GM10266 (cell line): ENCODE measurements around the gene TFF3.
"Not testable (repeated sequence)": the region's sequence is repeated elsewhere in the genome, so short reads cannot be mapped to it uniquely, and the experiment has no call there.

Source experiments
- DNase-seq: peaks from one replicate; pipeline ENCODE4 v3.0.0; 2012; ENCODE audit errors: extremely low spot score
- TF ChIP-seq, protein P1 (sequence below): IDR thresholded peaks from 2 replicates; pipeline ENCODE4 v1.5.1; 2012; ENCODE audit warnings: mild to moderate bottlenecking, low read depth; ENCODE audit not compliant: control insufficient read depth, insufficient read depth; ENCODE audit errors: missing control alignments

Gene TFF3

DNA sequence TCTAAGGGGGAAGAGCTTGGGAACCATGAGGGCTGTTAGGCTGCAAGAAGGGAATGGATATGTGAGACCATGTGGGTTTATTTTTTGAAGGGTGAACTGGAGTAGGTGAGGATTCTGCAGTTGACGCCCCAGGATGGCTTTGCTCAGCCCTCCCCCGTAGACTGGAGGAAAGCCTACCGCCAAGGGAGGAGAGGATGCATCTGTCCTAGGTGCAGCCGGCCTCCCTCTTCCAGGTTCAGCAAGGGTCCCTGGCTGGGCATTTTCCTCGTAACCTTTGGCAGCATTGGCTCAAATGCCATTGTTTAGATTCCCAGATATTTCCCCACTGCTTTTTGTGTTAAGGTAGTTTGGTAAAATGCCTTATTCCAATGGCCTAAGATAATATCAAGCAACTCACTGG is 16.6 kb downstream of the TFF3 start:
- TF ChIP-seq, protein P1, sequence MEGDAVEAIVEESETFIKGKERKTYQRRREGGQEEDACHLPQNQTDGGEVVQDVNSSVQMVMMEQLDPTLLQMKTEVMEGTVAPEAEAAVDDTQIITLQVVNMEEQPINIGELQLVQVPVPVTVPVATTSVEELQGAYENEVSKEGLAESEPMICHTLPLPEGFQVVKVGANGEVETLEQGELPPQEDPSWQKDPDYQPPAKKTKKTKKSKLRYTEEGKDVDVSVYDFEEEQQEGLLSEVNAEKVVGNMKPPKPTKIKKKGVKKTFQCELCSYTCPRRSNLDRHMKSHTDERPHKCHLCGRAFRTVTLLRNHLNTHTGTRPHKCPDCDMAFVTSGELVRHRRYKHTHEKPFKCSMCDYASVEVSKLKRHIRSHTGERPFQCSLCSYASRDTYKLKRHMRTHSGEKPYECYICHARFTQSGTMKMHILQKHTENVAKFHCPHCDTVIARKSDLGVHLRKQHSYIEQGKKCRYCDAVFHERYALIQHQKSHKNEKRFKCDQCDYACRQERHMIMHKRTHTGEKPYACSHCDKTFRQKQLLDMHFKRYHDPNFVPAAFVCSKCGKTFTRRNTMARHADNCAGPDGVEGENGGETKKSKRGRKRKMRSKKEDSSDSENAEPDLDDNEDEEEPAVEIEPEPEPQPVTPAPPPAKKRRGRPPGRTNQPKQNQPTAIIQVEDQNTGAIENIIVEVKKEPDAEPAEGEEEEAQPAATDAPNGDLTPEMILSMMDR: no peak
- no peak for DNase-seq

DNA sequence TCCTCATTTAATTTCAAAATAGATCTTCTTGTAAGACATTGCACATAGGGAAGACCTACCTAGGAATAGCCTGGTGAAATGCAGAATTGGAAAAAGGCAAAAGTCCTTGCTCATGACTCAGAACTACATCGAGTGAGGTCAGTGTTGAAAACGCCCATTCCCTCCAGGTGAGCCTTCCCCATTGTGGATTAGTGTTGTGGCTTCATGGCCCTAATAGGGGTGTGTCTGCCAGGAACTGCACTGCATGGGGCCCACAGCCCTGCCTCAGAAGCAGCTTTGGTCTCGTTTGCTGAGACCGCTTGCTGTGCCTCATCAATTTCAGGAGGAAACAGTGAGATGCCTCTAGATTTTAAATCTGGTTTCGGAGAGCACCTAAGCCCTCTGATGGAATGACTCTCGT is 17.0 kb downstream of the TFF3 start:
- no peak for DNase-seq
- TF ChIP-seq, protein P1: no peak

DNA sequence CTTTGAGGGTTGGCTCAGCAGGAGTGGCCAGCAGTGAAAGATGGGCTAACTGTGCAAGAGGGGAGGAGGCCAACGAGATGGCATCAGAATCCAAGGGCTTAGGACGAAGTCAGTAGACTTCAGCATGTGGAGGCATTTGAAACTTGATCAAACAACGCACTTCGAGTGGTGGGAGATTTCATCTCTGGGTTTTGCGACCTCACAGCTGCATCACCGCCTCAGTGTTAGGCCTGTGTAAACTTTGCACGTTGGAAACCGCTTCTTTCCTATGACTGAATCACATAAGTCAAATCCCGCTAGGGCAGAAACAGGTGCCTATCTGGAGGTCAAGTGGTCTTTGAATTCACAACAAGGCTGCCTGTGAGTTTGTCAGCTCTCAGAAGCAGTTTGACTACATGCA is 17.8 kb downstream of the TFF3 start:
- no peak for DNase-seq
- TF ChIP-seq, protein P1: no peak

DNA sequence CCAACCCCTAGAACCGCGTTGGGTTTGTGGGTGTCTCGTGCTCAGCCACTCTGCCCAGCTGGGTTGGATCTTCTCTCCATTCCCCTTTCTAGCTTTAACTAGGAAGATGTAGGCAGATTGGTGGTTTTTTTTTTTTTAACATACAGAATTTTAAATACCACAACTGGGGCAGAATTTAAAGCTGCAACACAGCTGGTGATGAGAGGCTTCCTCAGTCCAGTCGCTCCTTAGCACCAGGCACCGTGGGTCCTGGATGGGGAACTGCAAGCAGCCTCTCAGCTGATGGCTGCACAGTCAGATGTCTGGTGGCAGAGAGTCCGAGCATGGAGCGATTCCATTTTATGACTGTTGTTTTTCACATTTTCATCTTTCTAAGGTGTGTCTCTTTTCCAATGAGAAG is 18.7 kb downstream of the TFF3 start:
- DNase-seq: no peak
- TF ChIP-seq, protein P1: no peak

DNA sequence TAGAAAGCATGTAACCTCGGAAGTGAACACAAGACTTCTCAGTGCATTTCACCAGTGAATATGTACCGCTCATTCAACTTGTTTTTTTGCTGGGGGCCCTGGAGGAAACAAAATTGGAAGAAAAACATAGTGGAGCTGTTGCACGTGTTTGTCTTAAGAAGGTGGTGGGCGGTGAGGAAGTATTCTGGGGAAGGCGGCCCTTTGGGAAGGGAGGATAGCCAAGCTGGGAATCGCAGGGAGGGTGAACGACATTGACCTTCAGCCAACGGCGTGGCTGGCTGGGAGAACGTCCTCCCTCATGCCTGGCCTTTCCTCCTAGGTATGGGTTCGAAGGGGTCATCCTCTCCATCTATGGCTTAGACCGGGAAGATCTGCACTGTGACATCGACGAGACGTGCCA is 19.4 kb downstream of the TFF3 start:
- TF ChIP-seq, protein P1: no peak
- DNase-seq: no peak

DNA sequence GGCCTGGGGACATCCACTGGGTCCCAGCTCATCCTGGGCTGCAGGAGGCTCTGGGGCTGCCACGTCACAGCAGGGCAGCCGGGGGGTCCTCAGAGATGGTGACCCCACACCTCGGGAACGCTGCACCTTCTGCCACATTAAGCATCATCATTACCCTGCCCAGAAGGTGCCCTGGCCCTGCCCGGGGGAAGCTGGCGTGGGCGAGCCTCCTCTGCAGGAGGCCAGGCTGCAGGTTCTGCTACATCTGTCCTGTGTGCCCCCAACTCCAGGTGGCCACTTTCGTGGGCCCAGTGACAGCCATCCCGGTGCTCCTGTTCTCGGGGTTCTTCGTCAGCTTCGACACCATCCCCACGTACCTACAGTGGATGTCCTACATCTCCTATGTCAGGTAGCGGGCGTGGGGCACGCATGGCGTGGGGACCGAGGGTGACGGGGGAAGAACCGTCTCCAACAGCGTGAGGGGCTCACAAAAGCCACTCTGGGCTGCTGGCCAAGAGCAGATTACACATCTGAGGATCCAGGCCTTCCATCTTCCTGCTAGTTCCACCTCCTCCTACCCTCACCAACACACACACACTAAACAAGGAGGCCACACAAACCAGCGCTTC is 20.8 kb downstream of the TFF3 start:
- no peak for DNase-seq
- TF ChIP-seq, protein P1: no peak

DNA sequence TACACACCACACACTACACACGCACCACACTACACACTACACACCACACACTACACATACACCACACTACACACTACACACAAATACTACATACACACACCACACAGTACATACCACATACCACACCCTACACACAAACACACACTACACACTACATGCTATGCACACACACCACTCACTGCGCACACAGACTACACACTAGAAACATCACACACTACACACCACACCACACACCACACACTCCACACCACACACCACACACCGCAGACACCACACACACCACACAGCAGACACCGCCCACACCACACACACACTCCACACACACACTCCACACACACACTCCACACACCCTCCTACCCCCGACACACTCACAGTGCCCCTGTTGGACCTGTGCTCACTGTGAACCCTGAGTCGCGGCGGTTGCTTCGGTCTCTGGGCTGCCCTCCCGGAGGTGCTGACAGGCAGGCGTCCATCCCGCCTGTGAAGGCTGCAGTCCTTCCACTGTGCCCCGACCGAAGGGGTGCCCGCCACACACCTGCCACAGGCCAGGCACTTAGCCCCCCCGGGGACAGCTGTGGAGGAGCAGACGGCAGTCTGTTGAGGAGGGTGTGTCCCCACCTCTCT is 21.4 kb downstream of the TFF3 start:
- TF ChIP-seq, protein P1: no peak

DNA sequence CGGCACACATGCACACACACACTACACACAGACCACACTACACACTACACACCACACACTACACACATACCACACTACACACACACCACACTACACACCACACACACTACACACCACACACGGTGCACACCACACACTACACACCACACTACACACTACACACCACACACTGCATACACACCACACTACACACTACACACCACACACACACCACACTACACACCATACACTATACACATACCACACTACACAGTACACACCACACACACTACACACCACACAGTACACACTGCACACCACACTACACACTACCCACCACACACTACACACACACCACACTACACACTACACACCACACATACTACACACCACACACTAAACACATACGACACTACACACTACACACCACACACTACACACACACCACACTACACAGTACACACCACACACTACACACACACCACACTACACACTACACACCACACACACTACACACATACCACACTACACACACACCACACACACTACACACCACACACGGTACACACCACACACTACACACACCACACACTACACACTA is 22.6 kb downstream of the TFF3 start:
- not testable (repeated sequence) for DNase-seq

More for the DNA sequence above, 21.4 kb downstream of the TFF3 start:
- DNase-seq: no peak
